ENCODE data around the gene GBP4.

The GBP4 gene

GRCh38 chr1:89191314-89191713, 7.4 kb downstream of the GBP4 start:
- DNase-seq, result no peak
- TF ChIP-seq POLR2A (IDR thresholded peaks at IDR 0.05; ENCODE audit: low read length) (no peak), GATA1 (IDR thresholded peaks at IDR 0.05; ENCODE audit: low read depth, low read length) (no peak)

GRCh38 chr1:89190017-89190416, 8.7 kb downstream of the GBP4 start:
- DNase-seq, result no peak
- TF ChIP-seq POLR2A (IDR thresholded peaks at IDR 0.05; ENCODE audit: low read length) (no peak), GATA1 (IDR thresholded peaks at IDR 0.05; ENCODE audit: low read depth, low read length) (no peak)

- DNase-seq, result no peak
- TF ChIP-seq POLR2A (IDR thresholded peaks at IDR 0.05; ENCODE audit: low read length) (no peak), GATA1 (IDR thresholded peaks at IDR 0.05; ENCODE audit: low read depth, low read length) (no peak)
These were observed 19.4 kb downstream of the GBP4 start for GRCh38 chr1:89179343-89179742.

- DNase-seq, result no peak
- no peak for TF ChIP-seq GATA1 (IDR thresholded peaks at IDR 0.05; ENCODE audit: low read depth, low read length)
- no peak for TF ChIP-seq POLR2A (IDR thresholded peaks at IDR 0.05; ENCODE audit: low read length)
These were observed 21.8 kb downstream of the GBP4 start for GRCh38 chr1:89176971-89177370.

GRCh38 chr1:89175601-89176256, 23.0 kb downstream of the GBP4 start, which contains the start of gene GBP7:
Gene GBP7, minus strand, starts transcription at chr1:89176003. Its CDS starts 4,068 bp downstream, at chr1:89171935.
- TF ChIP-seq GATA1 (IDR thresholded peaks at IDR 0.05; ENCODE audit: low read depth, low read length), result no peak
- no peak for TF ChIP-seq POLR2A (IDR thresholded peaks at IDR 0.05; ENCODE audit: low read length)
- DNase-seq, result no peak

GRCh38 chr1:89174491-89174890, 24.3 kb downstream of the GBP4 start:
- TF ChIP-seq GATA1 (IDR thresholded peaks at IDR 0.05; ENCODE audit: low read depth, low read length), result no peak
- TF ChIP-seq POLR2A (IDR thresholded peaks at IDR 0.05; ENCODE audit: low read length), result no peak
- no peak for DNase-seq

- no peak for DNase-seq
- TF ChIP-seq GATA1 (IDR thresholded peaks at IDR 0.05; ENCODE audit: low read depth, low read length) (no peak), POLR2A (IDR thresholded peaks at IDR 0.05; ENCODE audit: low read length) (no peak)
These were observed 26.1 kb downstream of the GBP4 start for GRCh38 chr1:89172468-89173143.

GRCh38 chr1:89171067-89171438, 27.7 kb downstream of the GBP4 start:
- no peak for TF ChIP-seq GATA1 (IDR thresholded peaks at IDR 0.05; ENCODE audit: low read depth, low read length)
- no peak for TF ChIP-seq POLR2A (IDR thresholded peaks at IDR 0.05; ENCODE audit: low read length)
- no peak for DNase-seq

- no peak for TF ChIP-seq POLR2A (IDR thresholded peaks at IDR 0.05; ENCODE audit: low read length)
- no peak for TF ChIP-seq GATA1 (IDR thresholded peaks at IDR 0.05; ENCODE audit: low read depth, low read length)
- no peak for DNase-seq
These were observed 28.3 kb downstream of the GBP4 start for GRCh38 chr1:89170170-89171066.

GRCh38 chr1:89169166-89169565, 29.6 kb downstream of the GBP4 start:
- TF ChIP-seq POLR2A (IDR thresholded peaks at IDR 0.05; ENCODE audit: low read length) (no peak), GATA1 (IDR thresholded peaks at IDR 0.05; ENCODE audit: low read depth, low read length) (no peak)
- no peak for DNase-seq

- DNase-seq, result no peak
- no peak for TF ChIP-seq POLR2A (IDR thresholded peaks at IDR 0.05; ENCODE audit: low read length)
- TF ChIP-seq GATA1 (IDR thresholded peaks at IDR 0.05; ENCODE audit: low read depth, low read length), result no peak
These were observed 31.0 kb downstream of the GBP4 start for GRCh38 chr1:89167590-89168230.

GRCh38 chr1:89166705-89167104, 32.0 kb downstream of the GBP4 start:
- DNase-seq, result no peak
- no peak for TF ChIP-seq GATA1 (IDR thresholded peaks at IDR 0.05; ENCODE audit: low read depth, low read length)

GRCh38 chr1:89165811-89166210, 32.9 kb downstream of the GBP4 start:
- no peak for TF ChIP-seq GATA1 (IDR thresholded peaks at IDR 0.05; ENCODE audit: low read depth, low read length)
- no peak for TF ChIP-seq POLR2A (IDR thresholded peaks at IDR 0.05; ENCODE audit: low read length)
- no peak for DNase-seq

GRCh38 chr1:89151047-89151446, 47.7 kb downstream of the GBP4 start:
- TF ChIP-seq POLR2A (IDR thresholded peaks at IDR 0.05; ENCODE audit: low read length) (no peak), GATA1 (IDR thresholded peaks at IDR 0.05; ENCODE audit: low read depth, low read length) (no peak)
- no peak for DNase-seq
